OCI-LY7 (cell line): ENCODE measurements around the gene CUX1. TPM values are rescaled to one million over a fixed set of nuclear protein-coding genes. Genes with fewer than 3 reads are reported as not detected.

ENCODE experiments used
- BruUV-seq: library from RNA; stranded (reverse); fragments of 400-500 nt; replicated peaks from 2 replicates; lab custom pipeline; 2021; lab: Mats Ljungman, UMichigan
- CTCF ChIA-PET: fragments of 300-600 bp; sonication (Branson Sonifier 250); formaldehyde crosslinking; loops from one replicate; lab custom pipeline; 2022; ENCODE audit warnings: antibody characterized with exemption; ENCODE audit not compliant: unreplicated experiment; lab: Charles Lee
- POLR2A ChIA-PET: fragments of 300-600 bp; sonication (Branson Sonifier 250); formaldehyde crosslinking; loops from one replicate; lab custom pipeline; 2022; ENCODE audit warnings: antibody characterized with exemption; lab: Charles Lee
- DNase-seq: peaks from one replicate; pipeline ENCODE4 v3.0.0-alpha.2; 2015; ENCODE audit warnings: low spot score
- H2AFZ ChIP-seq: fragments of 200-600 bp; sonication (generic), shearing (Covaris generic); 2 replicates; pipeline ENCODE4 v1.6.1; 2014; ENCODE audit warnings: mild to moderate bottlenecking, antibody characterized with exemption, low read length, moderate library complexity
- H3K27ac ChIP-seq: fragments of 200-600 bp; sonication (generic); 2 replicates; pipeline ENCODE4 v1.5.1; 2014; ENCODE audit warnings: mixed run types, low read depth, mild to moderate bottlenecking, moderate library complexity, low read length, inconsistent platforms; ENCODE audit not compliant: poor library complexity, severe bottlenecking
- H3K36me3 ChIP-seq: fragments of 200-600 bp; sonication (generic); 2 replicates; pipeline ENCODE4 v1.6.1; 2014; ENCODE audit warnings: mild to moderate bottlenecking, antibody characterized with exemption, low read length, moderate library complexity, mixed read lengths; ENCODE audit not compliant: insufficient read depth
- H3K4me1 ChIP-seq: fragments of 200-600 bp; sonication (generic); 2 replicates; pipeline ENCODE4 v1.5.1; 2014; ENCODE audit warnings: mild to moderate bottlenecking, low read length; ENCODE audit not compliant: insufficient read depth, poor library complexity, severe bottlenecking
- H3K4me2 ChIP-seq: fragments of 200-600 bp; sonication (generic); 2 replicates; pipeline ENCODE4 v1.6.1; 2014; ENCODE audit warnings: mild to moderate bottlenecking, low read length
- H3K4me3 ChIP-seq: fragments of 200-600 bp; sonication (generic); 2 replicates; pipeline ENCODE4 v1.5.1; 2014; ENCODE audit warnings: mild to moderate bottlenecking, low read depth, low read length; ENCODE audit not compliant: poor library complexity, severe bottlenecking
- H3K79me2 ChIP-seq: fragments of 200-600 bp; sonication (generic); 2 replicates; pipeline ENCODE4 v1.6.1; 2016; ENCODE audit warnings: low read depth, mild to moderate bottlenecking, low read length, moderate library complexity, mixed read lengths; ENCODE audit not compliant: insufficient read depth
- H3K9me2 ChIP-seq: fragments of 200-600 bp; sonication (generic); 2 replicates; pipeline ENCODE4 v1.6.1; 2016; ENCODE audit warnings: mild to moderate bottlenecking, low read length, mixed read lengths; ENCODE audit not compliant: insufficient read depth
- H3K9me3 ChIP-seq: fragments of 200-600 bp; sonication (generic); 2 replicates; pipeline ENCODE4 v1.6.1; 2014; ENCODE audit warnings: mild to moderate bottlenecking, mixed run types, low read length, mixed read lengths
- H4K20me1 ChIP-seq: fragments of 200-600 bp; sonication (generic); 2 replicates; pipeline ENCODE4 v1.6.1; 2014; ENCODE audit warnings: mild to moderate bottlenecking, antibody characterized with exemption, low read length, moderate library complexity, mixed read lengths; ENCODE audit not compliant: insufficient read depth
- EZH2phosphoT487 ChIP-seq: fragments of 200-600 bp; sonication (generic); IDR thresholded peaks from 2 replicates; pipeline ENCODE4 v1.6.1; 2018; ENCODE audit warnings: low read depth, borderline replicate concordance, mild to moderate bottlenecking, mixed run types, antibody characterized with exemption, low read length, moderate library complexity, mixed read lengths
- intact Hi-C: fragments of 100-400 bp; cut with micrococcal nuclease; formaldehyde crosslinking; loops from one replicate; pipeline ENCODE4 v1.10.0; 2022; ENCODE audit not compliant: unreplicated experiment
- total RNA-seq, 2 experiments: library from RNA; depleted of rRNA in 1 of 2; stranded (reverse); fragments of >200 nt in 1 of 2; shearing (Covaris generic) in 1 of 2; gene quantifications; 2 replicates each; pipeline ENCODE4 v1.2.3, GENCODE V29; 2014 to 2022
- TF ChIP-seq, protein P1 (sequence below): fragments of 200-600 bp; sonication (generic); conservative IDR thresholded peaks from 2 replicates; pipeline ENCODE4 v1.5.1; 2014; ENCODE audit warnings: mild to moderate bottlenecking, antibody characterized with exemption, low read length, moderate library complexity, mixed read lengths

The CUX1 gene
- total RNA-seq, 2 experiments from 2014 or later = 143 to 199 TPM

DNA sequence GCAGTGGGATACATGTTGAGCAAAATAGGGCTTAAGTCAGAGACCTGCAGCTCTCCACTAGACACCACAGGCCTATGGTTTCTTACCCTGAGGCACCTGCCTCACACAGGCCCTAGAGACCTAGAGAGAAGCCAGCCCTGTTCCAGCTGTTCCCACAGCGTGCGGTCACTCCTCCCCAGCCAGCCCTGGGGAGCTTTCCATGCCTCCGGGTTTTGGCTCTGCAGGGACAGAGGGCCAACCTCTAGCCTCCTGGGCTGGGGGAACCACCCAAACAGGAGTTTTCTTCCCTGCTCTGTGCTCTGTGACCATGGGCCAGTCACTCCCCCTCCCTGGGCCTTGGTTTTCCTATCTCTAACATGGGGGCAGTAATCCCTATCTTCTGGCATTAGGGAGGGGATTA lies 502.2 kb downstream of the CUX1 start:
- H3K27ac ChIP-seq = peak overlapping the region; percentile 4
- H3K79me2 ChIP-seq = no peaks in the 10 kb centered on the region
- intact Hi-C loops = loop anchor here (5.0 kb wide), 2 partner anchors 32 to 68 kb away; partner anchors contain the start of gene SH2B2
- peaks cover 94% of the 10 kb centered on the region for H3K36me3 ChIP-seq
- H3K4me1 ChIP-seq = peaks cover 6% of the 10 kb centered on the region
- no peak for DNase-seq
- H3K9me3 ChIP-seq = no peaks in the 10 kb centered on the region
- no peaks in the 10 kb centered on the region for H3K9me2 ChIP-seq
- TF ChIP-seq, protein P1, sequence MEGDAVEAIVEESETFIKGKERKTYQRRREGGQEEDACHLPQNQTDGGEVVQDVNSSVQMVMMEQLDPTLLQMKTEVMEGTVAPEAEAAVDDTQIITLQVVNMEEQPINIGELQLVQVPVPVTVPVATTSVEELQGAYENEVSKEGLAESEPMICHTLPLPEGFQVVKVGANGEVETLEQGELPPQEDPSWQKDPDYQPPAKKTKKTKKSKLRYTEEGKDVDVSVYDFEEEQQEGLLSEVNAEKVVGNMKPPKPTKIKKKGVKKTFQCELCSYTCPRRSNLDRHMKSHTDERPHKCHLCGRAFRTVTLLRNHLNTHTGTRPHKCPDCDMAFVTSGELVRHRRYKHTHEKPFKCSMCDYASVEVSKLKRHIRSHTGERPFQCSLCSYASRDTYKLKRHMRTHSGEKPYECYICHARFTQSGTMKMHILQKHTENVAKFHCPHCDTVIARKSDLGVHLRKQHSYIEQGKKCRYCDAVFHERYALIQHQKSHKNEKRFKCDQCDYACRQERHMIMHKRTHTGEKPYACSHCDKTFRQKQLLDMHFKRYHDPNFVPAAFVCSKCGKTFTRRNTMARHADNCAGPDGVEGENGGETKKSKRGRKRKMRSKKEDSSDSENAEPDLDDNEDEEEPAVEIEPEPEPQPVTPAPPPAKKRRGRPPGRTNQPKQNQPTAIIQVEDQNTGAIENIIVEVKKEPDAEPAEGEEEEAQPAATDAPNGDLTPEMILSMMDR = no peak
- no peak for TF ChIP-seq EZH2phosphoT487
- H4K20me1 ChIP-seq = no peaks in the 10 kb centered on the region
- no peak overlapping the region for H2AFZ ChIP-seq
- no peak overlapping the region for H3K4me3 ChIP-seq
- ChIA-PET CTCF (interaction anchor here (0.6 kb wide), 1 partner anchor 144 kb away, joined by 5 read pairs; no protein-coding TSS in a partner anchor), POLR2A (interaction anchor here (0.5 kb wide), 1 partner anchor 10 kb away, joined by 3 read pairs; no protein-coding TSS in a partner anchor)
- H3K4me2 ChIP-seq = no peak overlapping the region
- no TSS peak for BruUV-seq

GRCh38 chr7:102320181-102320580 lies 502.8 kb downstream of the CUX1 start:
- ChIA-PET POLR2A (no interaction called here), CTCF (no interaction called here)

More at GRCh38 chr7:102320181-102320580, 502.8 kb downstream of the CUX1 start:
- no peaks in the 10 kb centered on the region for H3K9me3 ChIP-seq
- no peak overlapping the region for H3K4me3 ChIP-seq
- no TSS peak for BruUV-seq
- DNase-seq = no peak
- no peaks in the 10 kb centered on the region for H3K79me2 ChIP-seq
- H3K9me2 ChIP-seq = no peaks in the 10 kb centered on the region
- H3K36me3 ChIP-seq = peaks cover 89% of the 10 kb centered on the region
- no peak overlapping the region for H3K4me2 ChIP-seq
- H4K20me1 ChIP-seq = no peaks in the 10 kb centered on the region
- peaks cover 6% of the 10 kb centered on the region for H3K4me1 ChIP-seq
- H3K27ac ChIP-seq = no peak overlapping the region
- intact Hi-C loops = loop anchor here (5.0 kb wide), 2 partner anchors 33 to 67 kb away; partner anchors contain the start of gene SH2B2
- TF ChIP-seq EZH2phosphoT487 = no peak
- TF ChIP-seq, protein P1 = no peak
- no peak overlapping the region for H2AFZ ChIP-seq
